Suppressor macrophage treated with lipopolysaccharide for 4 hours (primary cell): ENCODE data around the gene SPO11.

Experiments used
- DNase-seq: peaks from one replicate; pipeline ENCODE4 v3.0.0-alpha.2; 2020

The SPO11 gene, protein sequence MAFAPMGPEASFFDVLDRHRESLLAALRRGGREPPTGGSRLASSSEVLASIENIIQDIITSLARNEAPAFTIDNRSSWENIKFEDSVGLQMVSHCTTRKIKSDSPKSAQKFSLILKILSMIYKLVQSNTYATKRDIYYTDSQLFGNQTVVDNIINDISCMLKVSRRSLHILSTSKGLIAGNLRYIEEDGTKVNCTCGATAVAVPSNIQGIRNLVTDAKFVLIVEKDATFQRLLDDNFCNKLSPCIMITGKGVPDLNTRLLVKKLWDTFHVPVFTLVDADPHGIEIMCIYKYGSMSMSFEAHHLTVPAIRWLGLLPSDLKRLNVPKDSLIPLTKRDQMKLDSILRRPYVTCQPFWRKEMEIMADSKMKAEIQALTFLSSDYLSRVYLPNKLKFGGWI

DNA sequence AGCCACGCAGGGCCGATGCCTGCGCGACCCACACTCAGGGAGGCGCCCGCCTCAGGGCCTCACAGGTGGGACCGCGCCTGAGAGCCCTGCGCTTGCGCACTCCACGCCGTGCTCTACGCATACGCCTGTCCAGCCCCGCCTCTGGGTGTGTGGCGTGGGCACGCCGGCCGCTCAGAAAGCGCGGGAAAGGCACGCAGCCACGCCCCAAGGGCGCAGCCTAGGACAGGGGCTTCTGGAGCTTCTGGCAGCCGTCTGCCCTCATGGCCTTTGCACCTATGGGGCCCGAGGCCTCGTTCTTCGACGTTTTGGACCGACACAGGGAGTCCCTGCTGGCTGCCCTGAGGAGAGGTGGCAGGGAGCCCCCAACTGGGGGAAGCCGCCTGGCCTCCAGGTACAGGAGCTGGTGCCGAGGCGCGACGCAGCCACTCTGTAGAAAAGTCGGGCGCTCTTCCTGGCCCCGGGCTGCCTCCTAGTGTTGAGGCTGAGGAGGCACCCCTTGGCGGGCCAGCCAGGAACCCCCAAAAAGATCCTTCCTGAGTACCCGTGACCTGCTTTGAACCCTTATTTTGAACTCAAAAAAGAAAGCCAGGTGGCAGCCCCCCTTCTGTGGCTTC lies at the start of gene SPO11:
SPO11 (plus strand) TSS at position 196 of the 614 bp plus-strand sequence; CDS start at position 261, 65 bp downstream.
- DNase-seq, result no peak

GRCh38 chr20:57280221-57280620 lies 49.4 kb upstream of the SPO11 start:
- no peak for DNase-seq

- no peak for DNase-seq
Observed at GRCh38 chr20:57281900-57282299, 47.7 kb upstream of the SPO11 start.

GRCh38 chr20:57282670-57283361 lies 46.8 kb upstream of the SPO11 start:
- no peak for DNase-seq

DNA sequence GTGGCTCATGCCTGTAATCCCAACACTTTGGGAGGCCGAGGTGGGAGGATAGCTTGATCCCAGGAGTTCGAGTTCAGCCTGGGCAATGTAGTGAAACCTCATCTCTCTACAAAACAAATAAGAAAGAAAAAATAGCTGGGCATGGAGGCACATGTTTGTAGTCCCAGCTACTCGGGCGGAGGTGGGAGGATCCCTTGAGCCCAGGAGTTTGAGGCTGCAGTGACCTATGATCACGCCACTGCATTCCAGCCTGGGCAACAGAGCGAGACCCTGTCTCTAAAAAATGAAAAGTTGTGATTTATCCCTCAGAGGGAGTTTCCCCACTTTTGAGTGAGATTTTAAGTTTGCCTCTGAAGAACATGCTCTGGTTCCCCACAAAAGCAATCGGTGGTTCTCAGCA lies 45.7 kb upstream of the SPO11 start:
- no peak for DNase-seq

- DNase-seq, result no peak
Observed at GRCh38 chr20:57287007-57287880, 42.4 kb upstream of the SPO11 start.

DNA sequence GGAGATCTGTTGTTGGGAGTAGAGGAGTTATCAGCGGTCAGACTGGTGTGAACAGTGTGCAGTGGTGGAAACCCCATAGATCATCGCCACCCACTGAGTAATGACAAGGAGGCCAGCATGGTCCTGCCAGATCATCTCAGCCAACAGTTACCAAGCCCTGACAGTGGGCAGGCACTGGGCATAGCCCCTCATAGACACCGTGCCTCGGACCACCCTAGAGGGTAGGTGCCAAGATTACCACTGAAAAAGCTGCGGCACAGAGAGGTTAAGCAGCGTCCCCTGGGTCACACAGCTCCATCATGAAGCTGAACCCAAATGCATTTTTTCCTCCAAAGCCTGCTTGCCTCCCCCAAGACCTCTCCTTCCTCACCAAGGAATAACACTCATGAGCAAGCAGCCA lies 41.7 kb upstream of the SPO11 start:
- DNase-seq, result no peak

DNA sequence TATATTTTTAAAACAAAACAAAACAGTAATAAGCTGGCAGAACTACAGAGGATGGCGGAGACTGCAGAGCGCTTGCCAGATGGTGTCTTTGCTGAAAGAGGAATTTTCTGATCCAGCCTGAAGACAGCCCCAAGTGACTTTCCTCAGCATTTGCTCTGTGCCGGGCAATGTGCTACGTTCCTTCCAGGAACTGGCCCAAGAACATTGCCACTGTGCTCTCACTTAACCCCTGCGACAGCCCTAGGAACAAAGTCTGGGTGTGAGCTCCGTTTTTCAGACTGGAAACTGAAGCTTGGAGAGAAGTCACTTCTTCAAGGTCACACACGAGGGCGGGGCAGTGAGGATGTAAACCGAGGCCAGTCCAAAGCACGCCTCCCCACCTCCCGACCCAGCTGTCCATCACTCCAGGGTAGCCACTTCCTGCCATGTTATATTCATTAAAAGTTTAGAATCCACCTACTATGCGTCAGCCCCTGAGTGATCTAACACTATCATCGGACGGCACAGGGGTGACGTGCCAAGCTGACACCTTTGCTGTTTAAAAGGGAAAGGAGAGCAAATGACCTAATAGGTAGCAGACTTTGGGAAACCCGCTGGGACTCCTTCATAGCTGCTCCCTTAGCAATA lies 40.8 kb upstream of the SPO11 start:
- no peak for DNase-seq

DNA sequence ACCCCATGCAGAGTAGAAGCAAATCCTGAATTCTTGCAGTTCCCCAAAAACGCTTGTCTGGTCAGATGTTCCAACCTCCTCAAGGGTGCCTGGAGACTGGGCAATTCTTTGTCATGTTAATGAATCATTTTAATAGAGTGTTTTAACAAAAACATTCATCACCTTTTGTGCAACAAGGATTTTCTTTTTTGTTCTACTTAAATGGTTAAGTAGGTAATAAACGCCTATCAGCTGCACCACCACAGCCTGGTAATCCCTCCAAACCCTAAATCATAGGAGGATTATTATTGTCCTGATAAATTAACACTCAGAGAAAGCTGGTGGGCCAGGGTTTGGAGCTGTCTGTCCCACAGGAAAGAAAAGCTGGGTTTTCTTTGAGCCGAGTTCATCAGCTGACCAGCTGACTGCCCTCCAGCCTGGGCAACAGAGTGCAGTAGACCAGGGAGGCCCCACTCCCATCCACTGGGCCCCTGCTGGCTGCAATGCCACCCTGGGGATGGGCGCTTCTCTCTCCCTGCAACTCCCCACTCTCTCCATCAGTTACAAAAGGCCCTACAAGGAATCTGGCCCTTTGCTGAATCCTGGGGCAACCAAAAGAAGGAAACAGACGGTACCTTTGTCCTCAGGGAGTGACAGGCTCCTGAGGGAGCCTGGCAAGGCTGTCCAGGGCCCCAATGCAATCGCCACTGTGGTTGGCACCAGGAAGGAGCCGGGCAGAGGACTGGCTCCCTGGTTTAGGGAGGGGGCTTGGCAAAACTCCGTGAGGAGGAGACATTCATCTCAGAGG lies 40.0 kb upstream of the SPO11 start:
- DNase-seq, result no peak

DNA sequence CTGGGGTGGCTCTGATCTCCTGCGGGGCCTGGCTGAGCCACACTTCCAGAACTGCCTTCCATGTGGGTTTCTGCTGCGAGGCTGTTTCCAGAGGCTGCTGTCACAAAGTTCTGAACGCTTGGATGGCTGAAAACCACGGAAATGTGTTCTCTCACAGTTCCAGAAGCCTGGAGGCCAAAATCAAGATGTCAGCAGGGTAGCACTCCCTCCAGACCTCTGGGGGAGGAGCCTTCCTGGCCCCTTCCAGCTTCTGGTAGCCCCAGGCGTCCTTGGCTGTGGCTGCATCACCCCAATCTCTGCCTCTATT lies 39.5 kb upstream of the SPO11 start:
- DNase-seq, result no peak

DNA sequence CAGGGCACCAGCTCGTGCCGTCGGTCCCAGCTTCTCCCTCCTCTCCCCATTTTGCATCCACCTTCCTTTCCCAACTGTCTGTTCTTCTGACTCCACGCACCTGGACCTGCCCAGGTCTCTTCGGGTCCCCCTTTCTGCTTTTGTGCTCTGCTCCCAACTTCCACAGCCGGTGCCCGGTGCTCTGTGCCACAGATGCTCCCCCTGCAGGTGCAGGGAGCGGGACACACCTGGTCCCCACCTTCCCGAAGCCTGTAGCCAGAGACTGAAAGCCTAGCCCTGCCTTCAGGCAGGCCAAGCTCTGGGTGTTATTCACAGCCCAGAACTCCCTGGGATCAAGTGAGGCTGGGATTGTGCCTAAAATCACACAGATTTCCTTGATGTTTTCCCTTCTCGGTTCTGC lies 38.6 kb upstream of the SPO11 start:
- DNase-seq, result no peak

GRCh38 chr20:57291694-57292093 lies 37.9 kb upstream of the SPO11 start:
- no peak for DNase-seq

DNA sequence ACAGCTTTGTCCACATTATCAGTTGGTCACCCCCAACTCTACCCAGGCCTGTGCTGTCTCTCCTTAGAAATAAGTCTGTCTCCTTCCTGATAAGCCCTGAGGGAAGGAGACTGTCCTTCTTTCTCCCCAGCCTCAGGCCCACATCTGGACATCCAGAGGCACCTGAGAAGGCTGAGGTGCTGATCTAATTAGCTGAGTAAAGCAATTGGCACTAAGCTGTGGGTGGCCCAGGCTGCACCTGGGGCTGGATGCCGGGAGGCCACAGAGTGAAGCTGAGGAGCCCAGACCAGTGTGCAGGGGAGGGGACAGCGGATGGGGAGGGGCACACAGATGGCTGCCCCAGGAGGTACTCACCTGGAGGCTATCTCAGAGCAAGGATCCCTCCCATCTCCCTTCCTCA lies 37.0 kb upstream of the SPO11 start:
- no peak for DNase-seq

DNA sequence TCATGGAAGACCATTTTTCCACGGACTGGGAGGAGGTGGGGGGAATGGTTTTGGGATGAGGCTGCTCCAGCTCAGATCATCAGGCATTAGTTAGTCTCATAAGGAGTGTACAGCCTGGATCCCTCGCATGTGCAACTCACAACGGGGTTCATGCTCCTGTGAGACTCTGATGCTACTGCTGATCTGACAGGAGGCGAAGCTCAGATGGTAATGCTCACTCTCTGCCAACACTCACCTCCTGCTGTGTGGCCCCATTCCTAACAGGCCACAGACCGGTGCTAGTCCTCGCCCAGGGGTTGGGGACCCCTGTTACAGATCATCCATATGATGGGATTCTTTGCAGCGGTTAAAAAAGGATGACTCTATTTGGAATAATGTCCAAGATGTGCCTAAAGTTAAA lies 35.6 kb upstream of the SPO11 start:
- DNase-seq, result no peak

DNA sequence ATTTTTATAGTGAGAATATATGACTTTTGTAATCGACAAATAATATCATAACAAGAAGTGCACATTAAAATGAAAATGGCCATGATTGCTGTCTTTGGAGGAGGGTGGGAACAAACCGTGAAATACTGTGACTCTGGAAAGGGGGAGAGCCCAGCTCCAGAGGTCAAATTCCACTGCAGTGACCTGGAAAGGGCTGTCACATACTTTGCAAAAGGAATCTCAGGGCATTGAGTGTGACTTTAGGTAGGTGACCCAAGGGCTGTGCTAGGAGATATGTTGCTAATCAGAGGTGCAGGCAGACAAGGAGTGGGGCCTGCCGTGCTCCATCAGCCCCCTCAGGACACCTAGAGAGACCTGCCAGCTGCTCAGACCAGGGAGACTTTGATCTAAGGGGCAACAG lies 35.1 kb upstream of the SPO11 start:
- DNase-seq, result no peak

GRCh38 chr20:57298457-57298856 lies 31.1 kb upstream of the SPO11 start:
- DNase-seq, result no peak

- DNase-seq, result no peak
Observed at GRCh38 chr20:57301026-57301425, 28.6 kb upstream of the SPO11 start.

- DNase-seq, result no peak
Observed at GRCh38 chr20:57306747-57307146, 22.9 kb upstream of the SPO11 start.

DNA sequence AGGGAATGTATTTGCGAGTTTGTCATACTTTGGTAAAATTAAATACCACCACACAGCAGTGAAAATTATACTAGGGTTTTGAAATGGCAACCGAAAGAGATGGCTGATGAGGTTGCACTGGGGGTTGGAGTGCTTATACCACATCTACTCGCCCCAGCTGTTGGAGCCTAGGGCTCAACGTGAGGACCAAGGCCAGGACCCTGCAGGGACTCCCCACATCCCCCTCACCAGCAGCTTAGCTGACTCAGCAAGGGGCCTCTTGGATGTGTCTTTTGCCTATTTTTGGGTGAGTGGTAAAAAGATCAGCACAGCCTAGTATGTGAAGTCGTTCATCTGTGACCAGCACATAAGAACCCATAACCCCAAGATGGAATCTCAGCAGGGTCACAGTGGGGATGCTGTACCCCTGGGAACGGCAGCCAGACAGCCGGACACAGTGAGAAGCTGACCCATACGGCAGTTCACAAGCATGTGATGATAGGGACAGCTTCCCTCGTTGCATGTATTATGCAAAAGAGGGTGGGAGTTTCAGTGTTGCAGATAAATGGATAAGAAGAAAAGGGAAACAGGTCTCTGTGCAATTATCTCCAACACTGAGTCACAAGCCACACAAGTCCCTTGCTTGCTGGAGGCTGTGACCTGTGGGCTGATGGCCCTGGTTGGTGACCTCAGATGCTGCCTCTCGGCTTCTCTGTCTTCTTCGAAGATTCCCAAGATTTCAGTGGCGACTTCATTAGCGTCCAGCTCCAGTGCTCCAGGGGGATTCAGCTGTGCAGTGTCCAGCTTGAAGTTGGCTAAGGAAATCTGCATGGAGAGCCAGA lies 20.9 kb upstream of the SPO11 start:
- DNase-seq, result peak; percentile 2

DNA sequence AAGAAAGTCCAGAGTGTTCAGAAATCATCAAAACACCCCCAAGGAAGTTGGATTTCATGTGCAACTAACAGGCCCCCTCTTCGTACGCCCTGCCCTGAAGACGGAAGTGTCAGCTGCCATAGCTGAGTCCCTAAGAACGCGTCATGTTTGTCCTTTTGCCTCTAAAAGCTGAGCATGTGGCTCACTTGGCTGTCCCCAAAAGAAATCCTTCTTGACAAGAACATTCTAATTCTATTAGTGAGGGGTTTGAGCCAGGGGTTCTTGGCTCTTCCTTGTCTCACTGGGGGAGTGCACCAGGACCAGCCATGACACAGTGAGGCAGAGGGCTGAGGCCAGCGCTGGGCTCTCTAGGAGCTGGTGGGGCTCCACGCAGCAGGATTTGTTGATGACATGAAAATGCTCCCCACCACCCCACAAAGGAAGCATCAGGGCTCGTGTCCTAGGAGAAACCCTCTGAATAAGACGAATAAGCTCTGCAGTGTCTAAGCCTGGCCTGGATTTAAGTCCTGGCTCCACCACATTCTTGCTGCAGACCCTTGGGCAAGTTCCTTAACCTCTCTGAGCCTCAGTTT lies 20.0 kb upstream of the SPO11 start:
- DNase-seq, result no peak
